CD4-positive, alpha-beta memory T cell (primary cell): Measurements from ENCODE around the gene DCTN4. TPM values are rescaled to one million over a fixed set of nuclear protein-coding genes. Genes with fewer than 3 reads are reported as not detected.

Experiments used
- CTCF ChIA-PET: fragments of 350-600 bp; sonication (Branson Sonifier 250); formaldehyde crosslinking; loops from one replicate; lab custom pipeline; 2021; ENCODE audit warnings: inconsistent platforms; ENCODE audit not compliant: partially characterized antibody; lab: Charles Lee
- POLR2A ChIA-PET: fragments of 350-600 bp; sonication (Branson Sonifier 250); formaldehyde crosslinking; loops from one replicate; lab custom pipeline; 2021; ENCODE audit not compliant: partially characterized antibody; lab: Charles Lee
- DNase-seq, 5 donors: peaks; one replicate each; pipeline versions ENCODE4 v3.0.0 to v3.0.0-alpha.2; 2020 to 2022; ENCODE audit warnings: mixed read lengths in 1 of 5
- H3K27ac ChIP-seq: one replicate; pipeline ENCODE4 v1.7.0; 2013; ENCODE audit warnings: low read depth, low read length
- H3K27me3 ChIP-seq: 2 replicates; pipeline ENCODE4 v1.7.0; 2013; ENCODE audit warnings: mild to moderate bottlenecking, low read length, moderate library complexity; ENCODE audit not compliant: insufficient read depth
- H3K36me3 ChIP-seq: 2 replicates; pipeline ENCODE4 v1.7.0; 2013; ENCODE audit warnings: mild to moderate bottlenecking, low read length, moderate library complexity; ENCODE audit not compliant: insufficient read depth
- H3K4me1 ChIP-seq: 2 replicates; pipeline ENCODE4 v1.7.0; 2013; ENCODE audit warnings: mild to moderate bottlenecking, low read length, moderate library complexity; ENCODE audit not compliant: insufficient read depth
- H3K4me3 ChIP-seq, 2 donors: one replicate each; pipeline ENCODE4 v1.7.0; 2013; ENCODE audit warnings: low read length in 2 of 2, mild to moderate bottlenecking in 1 of 2
- H3K9me3 ChIP-seq, 2 donors: one replicate each; pipeline ENCODE4 v1.7.0; 2013; ENCODE audit warnings: low read length in 2 of 2, control low read depth in 1 of 2; ENCODE audit not compliant: control insufficient read depth in 1 of 2
- H3K27ac Mint-ChIP-seq, 7 donors: one replicate each; pipeline ENCODE4 v1.8.0; 2020 to 2021; ENCODE audit warnings: mixed read lengths in 7 of 7, mild to moderate bottlenecking in 6 of 7, inconsistent platforms in 3 of 7, moderate library complexity in 3 of 7
- H3K27me3 Mint-ChIP-seq, 2 donors: one replicate each; pipeline ENCODE4 v1.8.0; 2020 to 2021; ENCODE audit warnings: mixed read lengths in 2 of 2
- H3K36me3 Mint-ChIP-seq, 2 donors: one replicate each; pipeline ENCODE4 v1.8.0; 2020 to 2021; ENCODE audit warnings: mixed read lengths in 2 of 2, inconsistent platforms in 1 of 2, mild to moderate bottlenecking in 1 of 2
- H3K4me1 Mint-ChIP-seq, 4 donors: one replicate each; pipeline ENCODE4 v1.8.0; 2020 to 2021; ENCODE audit warnings: mixed read lengths in 4 of 4, mild to moderate bottlenecking in 1 of 4
- H3K4me3 Mint-ChIP-seq, 8 donors: one replicate each; pipeline ENCODE4 v1.8.0; 2020 to 2021; ENCODE audit warnings: mixed read lengths in 8 of 8, mild to moderate bottlenecking in 7 of 8, moderate library complexity in 6 of 8, inconsistent platforms in 3 of 8
- H3K9me3 Mint-ChIP-seq, 8 donors: one replicate each; pipeline ENCODE4 v1.8.0; 2020 to 2021; ENCODE audit warnings: mixed read lengths in 8 of 8, mild to moderate bottlenecking in 5 of 8, inconsistent platforms in 3 of 8, moderate library complexity in 1 of 8
- intact Hi-C: fragments of 100-400 bp; cut with micrococcal nuclease; formaldehyde crosslinking; loops from one replicate; pipeline ENCODE4 v1.15.1; 2023
- polyA plus RNA-seq, 2 donors: library from polyadenylated mRNA; unstranded; fragments of 300-500 nt; fragmentation: Illumina TruSeq; gene quantifications; one replicate each; pipeline ENCODE4 v1.2.3, GENCODE V29; 2021
- total RNA-seq, 2 experiments: library from RNA; stranded (reverse); gene quantifications; one replicate each; pipeline ENCODE4 v1.2.3, GENCODE V29; 2021

DCTN4 gene
- total and polyA plus RNA-seq, 4 experiments from 2014 or later = 8.8 to 46.0 (median 27.3) TPM

DNA sequence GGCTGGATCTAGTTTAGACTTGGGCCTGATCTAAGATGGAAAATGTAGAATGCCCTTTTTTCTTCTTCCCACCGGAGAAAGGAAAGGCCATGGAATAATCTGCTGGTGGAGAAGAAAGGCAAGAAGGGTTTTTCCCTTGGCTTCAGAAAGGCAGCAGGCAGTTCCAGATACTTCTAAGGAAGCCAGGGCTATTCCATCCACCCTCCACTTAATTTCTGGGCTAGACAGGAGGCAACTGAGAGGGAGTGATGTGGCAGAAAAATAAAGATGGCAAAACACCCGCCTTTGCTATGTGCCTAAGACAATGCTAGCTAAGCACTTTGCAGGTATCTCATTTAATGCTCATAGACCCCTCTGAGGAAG, 87.9 kb downstream of the DCTN4 start:
- H3K36me3 ChIP-seq = no peaks in the 10 kb centered on the region
- H3K36me3 Mint-ChIP-seq = no peaks in the 10 kb centered on the region
- POLR2A ChIA-PET = interaction anchor here (1.1 kb wide), 2 partner anchors 14 to 107 kb away, joined by 3 read pairs; no protein-coding TSS in a partner anchor
- H3K9me3 Mint-ChIP-seq = no peaks in the 10 kb centered on the region
- intact Hi-C loops = no loop called here
- H3K27me3 Mint-ChIP-seq = peaks cover 8 to 14% of the 10 kb centered on the region in 2 donors
- peak overlapping the region in 1 of 7 donors; percentile 31 for H3K27ac Mint-ChIP-seq
- DNase-seq = no peak
- CTCF ChIA-PET = interaction anchor here (1.1 kb wide), 1 partner anchor 176 kb away, joined by 3 read pairs; no protein-coding TSS in a partner anchor
- H3K4me1 Mint-ChIP-seq = peaks cover 3 to 17% (median 7%) of the 10 kb centered on the region in 4 donors
- H3K4me1 ChIP-seq = peaks cover 18% of the 10 kb centered on the region
- peak overlapping the region; percentile 42 to 80 (median 68) for H3K4me3 Mint-ChIP-seq
- peaks cover 28% of the 10 kb centered on the region for H3K27me3 ChIP-seq
- no peak overlapping the region for H3K27ac ChIP-seq
- H3K4me3 ChIP-seq = no peak overlapping the region
- no peaks in the 10 kb centered on the region for H3K9me3 ChIP-seq

DNA sequence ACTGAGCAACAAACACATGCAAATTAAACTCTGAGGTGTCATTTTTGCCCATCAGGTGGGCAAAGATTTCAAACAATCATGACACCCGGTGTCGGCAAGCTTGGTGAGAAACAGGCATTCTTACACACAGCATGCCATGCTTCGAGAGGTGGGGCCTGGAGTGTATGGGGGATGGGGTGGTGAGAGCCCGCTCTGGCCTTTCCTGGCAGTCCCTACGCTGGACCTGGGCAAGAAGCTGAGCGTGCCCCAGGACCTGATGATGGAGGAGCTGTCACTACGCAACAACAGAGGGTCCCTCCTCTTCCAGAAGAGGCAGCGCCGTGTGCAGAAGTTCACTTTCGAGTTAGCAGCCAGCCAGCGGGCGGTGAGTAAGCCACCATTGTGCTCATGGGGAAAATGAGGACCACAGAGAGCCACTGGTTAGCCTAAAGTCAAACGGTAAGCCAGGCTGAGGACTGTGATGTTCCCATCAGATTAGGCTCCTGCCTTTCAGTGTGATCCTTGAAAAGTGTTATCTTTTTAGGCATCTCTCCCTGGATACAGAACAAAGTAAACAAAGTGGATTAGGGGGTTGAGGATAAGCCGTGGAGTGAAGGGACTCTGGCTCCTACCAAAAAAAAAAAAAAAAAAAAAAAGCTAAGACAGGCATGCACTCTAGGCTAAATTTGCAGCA, 88.4 kb downstream of the DCTN4 start:
- intact Hi-C loops = no loop called here
- peaks cover 18% of the 10 kb centered on the region for H3K4me1 ChIP-seq
- Mint-ChIP-seq H3K9me3 (no peaks in the 10 kb centered on the region), H3K36me3 (no peaks in the 10 kb centered on the region), H3K4me3 (peak overlapping the region in 7 of 8 donors; percentile 42 to 80 (median 68)), H3K4me1 (peaks cover 3 to 17% (median 7%) of the 10 kb centered on the region in 4 donors), H3K27me3 (peaks cover 8 to 14% of the 10 kb centered on the region in 2 donors), H3K27ac (no peak overlapping the region)
- H3K9me3 ChIP-seq = no peaks in the 10 kb centered on the region
- ChIA-PET POLR2A (no interaction called here), CTCF (no interaction called here)
- no peak overlapping the region for H3K4me3 ChIP-seq
- no peaks in the 10 kb centered on the region for H3K36me3 ChIP-seq
- H3K27ac ChIP-seq = no peak overlapping the region
- DNase-seq = no peak
- peaks cover 28% of the 10 kb centered on the region for H3K27me3 ChIP-seq

DNA sequence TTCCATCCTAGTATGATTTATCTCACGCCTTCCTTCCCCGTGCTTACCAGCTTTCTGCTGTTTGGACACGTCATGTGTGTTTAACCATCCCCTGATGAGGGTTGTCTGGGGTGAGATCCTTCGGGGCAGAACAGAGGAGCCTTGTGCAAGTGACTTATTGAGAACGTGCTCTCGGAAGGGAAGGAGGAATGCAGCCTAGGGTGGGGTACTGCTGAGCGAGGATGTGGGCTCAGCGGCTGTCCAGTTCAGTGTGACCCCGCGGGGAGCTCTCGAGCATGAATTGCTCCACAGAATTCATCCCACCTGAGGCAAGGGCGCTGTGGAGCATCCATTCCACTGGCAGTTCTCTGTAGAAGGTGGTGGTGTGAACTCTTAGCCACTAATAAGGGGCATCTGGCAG, 93.8 kb downstream of the DCTN4 start:
- no peak for DNase-seq
- intact Hi-C loops = no loop called here
- H3K9me3 ChIP-seq = no peaks in the 10 kb centered on the region
- ChIA-PET POLR2A (no interaction called here), CTCF (no interaction called here)
- H3K27me3 ChIP-seq = peaks cover 6% of the 10 kb centered on the region
- Mint-ChIP-seq H3K4me1 (no peaks in the 10 kb centered on the region), H3K27ac (no peak overlapping the region), H3K36me3 (no peaks in the 10 kb centered on the region), H3K27me3 (peaks cover 10% of the 10 kb centered on the region in 2 donors), H3K4me3 (no peak overlapping the region), H3K9me3 (no peaks in the 10 kb centered on the region)
- no peaks in the 10 kb centered on the region for H3K36me3 ChIP-seq
- H3K4me1 ChIP-seq = no peaks in the 10 kb centered on the region
- H3K4me3 ChIP-seq = no peak overlapping the region
- H3K27ac ChIP-seq = no peak overlapping the region

DNA sequence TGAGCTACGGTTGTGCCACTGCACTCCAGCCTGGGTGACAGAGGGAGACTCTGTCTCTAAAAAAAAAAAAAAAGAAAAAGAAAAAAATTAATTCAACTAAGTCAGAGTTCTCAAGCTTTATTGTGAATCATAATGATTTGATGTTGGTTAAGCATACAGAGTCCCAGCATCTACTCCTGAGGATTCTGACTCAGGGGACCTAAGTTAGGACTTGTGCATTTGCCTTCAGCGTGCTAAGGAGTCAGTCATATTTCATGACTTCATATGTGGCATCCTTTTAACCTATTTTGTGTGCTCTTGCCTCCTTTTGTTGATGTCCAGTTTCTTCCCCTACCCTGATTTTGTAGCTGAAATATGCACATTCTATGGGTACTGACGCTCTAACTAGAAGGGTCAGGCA, 94.9 kb downstream of the DCTN4 start:
- no peak overlapping the region for H3K4me3 Mint-ChIP-seq
- peaks cover 6% of the 10 kb centered on the region for H3K27me3 ChIP-seq
- H3K4me1 ChIP-seq = no peaks in the 10 kb centered on the region
- H3K27me3 Mint-ChIP-seq = peaks cover 7% of the 10 kb centered on the region in 2 donors
- no peaks in the 10 kb centered on the region for H3K4me1 Mint-ChIP-seq
- H3K27ac ChIP-seq = no peak overlapping the region
- CTCF ChIA-PET = interaction anchor here (1.2 to 2.2 kb wide), 3 partner anchors 9 to 37 kb away, joined by 4 to 7 read pairs (median 5); partner anchors contain the start of gene RBM22
- no peak overlapping the region for H3K27ac Mint-ChIP-seq
- no peak for DNase-seq
- no peaks in the 10 kb centered on the region for H3K36me3 Mint-ChIP-seq
- H3K9me3 ChIP-seq = no peaks in the 10 kb centered on the region
- no peak overlapping the region for H3K4me3 ChIP-seq
- intact Hi-C loops = no loop called here
- H3K36me3 ChIP-seq = no peaks in the 10 kb centered on the region
- POLR2A ChIA-PET = no interaction called here
- H3K9me3 Mint-ChIP-seq = no peaks in the 10 kb centered on the region

DNA sequence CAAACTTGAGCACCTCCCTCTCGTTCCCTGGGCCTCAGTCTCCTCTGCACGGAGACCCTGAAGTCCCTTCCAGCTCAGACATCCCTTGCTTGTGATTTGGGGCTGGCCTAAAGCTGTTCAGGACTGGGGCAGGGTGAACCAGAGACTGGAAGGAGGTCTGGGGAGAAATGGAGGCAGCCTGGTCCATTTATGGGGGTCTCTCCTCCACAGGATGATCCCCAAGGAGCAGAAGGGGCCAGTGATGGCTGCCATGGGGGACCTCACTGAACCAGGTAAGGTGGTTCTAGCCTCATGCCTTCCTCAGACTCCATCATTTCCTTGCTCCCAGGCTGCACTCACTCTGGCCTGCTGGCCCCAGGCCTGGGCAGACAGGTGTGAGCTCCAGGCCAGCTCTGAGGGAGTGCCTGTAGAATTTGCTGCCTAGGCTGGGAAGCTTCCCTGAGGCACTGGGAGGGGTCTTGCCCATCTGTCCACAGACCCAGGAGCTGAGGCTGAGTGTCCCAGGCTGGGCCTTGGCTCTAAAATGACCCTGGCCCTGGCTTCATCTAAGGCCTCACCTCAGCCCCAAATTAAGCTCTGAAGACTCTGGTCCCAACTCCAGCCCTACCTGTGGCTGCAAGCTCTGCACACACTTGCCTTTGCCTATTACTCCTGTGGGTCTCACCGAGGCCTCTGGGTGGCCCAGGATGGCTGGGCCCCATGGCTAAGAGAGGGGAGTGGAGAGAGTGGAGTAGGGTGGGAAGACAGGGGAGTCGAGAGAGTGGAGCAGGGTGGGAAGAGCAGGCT, 95.9 kb downstream of the DCTN4 start:
- no peaks in the 10 kb centered on the region for H3K4me1 ChIP-seq
- Mint-ChIP-seq H3K4me3 (no peak overlapping the region), H3K36me3 (no peaks in the 10 kb centered on the region), H3K27me3 (peaks cover 7% of the 10 kb centered on the region in 2 donors), H3K9me3 (no peaks in the 10 kb centered on the region), H3K27ac (no peak overlapping the region), H3K4me1 (no peaks in the 10 kb centered on the region)
- no peak overlapping the region for H3K27ac ChIP-seq
- ChIA-PET POLR2A (interaction anchor here (1.0 kb wide), 1 partner anchor 38 kb away, joined by 4 read pairs; the partner anchor contains the start of gene RBM22), CTCF (interaction anchor here (1.2 to 2.2 kb wide), 3 partner anchors 9 to 38 kb away, joined by 4 to 7 read pairs (median 5); partner anchors contain the start of gene RBM22)
- DNase-seq = no peak
- H3K9me3 ChIP-seq = no peaks in the 10 kb centered on the region
- H3K36me3 ChIP-seq = no peaks in the 10 kb centered on the region
- H3K4me3 ChIP-seq = no peak overlapping the region
- intact Hi-C loops = no loop called here
- no peaks in the 10 kb centered on the region for H3K27me3 ChIP-seq

DNA sequence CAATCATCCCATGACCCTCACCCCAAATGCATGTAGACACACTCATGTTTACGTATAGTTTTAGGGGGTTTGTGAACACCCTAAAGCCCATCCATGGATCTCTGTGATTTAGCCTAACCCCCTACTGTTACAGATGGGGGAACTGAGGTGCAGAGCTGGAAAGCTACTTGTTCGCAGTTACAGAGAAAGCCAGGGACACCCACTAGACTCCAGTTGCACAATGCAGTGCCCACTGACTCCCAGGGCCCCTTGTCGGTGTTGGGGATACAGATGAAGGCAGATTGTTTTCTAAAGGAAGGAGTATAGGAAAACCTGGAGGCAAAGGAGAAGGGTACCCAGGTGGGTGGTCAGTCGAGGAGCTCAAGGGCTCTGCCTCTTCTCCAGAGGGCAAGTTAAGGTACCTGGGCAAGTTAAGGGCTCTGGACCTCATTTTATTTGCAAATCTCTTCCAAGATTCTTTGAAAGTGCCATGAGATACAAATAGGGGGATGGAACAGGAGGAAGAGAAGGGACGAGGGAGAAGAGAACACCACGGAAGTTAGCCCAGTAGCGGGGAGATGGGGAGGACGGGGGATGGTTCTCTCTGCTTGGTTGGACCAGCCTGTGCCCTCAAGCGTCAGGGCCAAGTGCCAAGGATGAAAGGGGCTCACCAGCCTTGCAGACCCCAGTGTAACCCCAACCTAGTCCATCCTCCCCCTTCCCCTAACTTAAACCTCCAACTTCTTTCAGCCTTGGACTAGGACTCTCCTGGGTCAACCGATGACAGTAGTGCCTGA, 96.8 kb downstream of the DCTN4 start:
- ChIA-PET CTCF (interaction anchor here (2.1 to 2.2 kb wide), 2 partner anchors 38 to 117 kb away, joined by 5 to 7 read pairs; partner anchors contain the start of genes RBM22 and SMIM3), POLR2A (no interaction called here)
- Histone ChIP-seq H3K27ac (no peak overlapping the region), H3K4me1 (peaks cover 3% of the 10 kb centered on the region), H3K4me3 (no peak overlapping the region), H3K9me3 (no peaks in the 10 kb centered on the region), H3K27me3 (no peaks in the 10 kb centered on the region), H3K36me3 (no peaks in the 10 kb centered on the region)
- intact Hi-C loops = no loop called here
- Mint-ChIP-seq H3K4me1 (peaks cover 0 to 8% (median 5%) of the 10 kb centered on the region in 4 donors), H3K4me3 (no peak overlapping the region), H3K27ac (no peak overlapping the region), H3K9me3 (peaks cover 0 to 2% (median 0%) of the 10 kb centered on the region in 8 donors), H3K27me3 (peaks cover 7% of the 10 kb centered on the region in 2 donors), H3K36me3 (no peaks in the 10 kb centered on the region)
- DNase-seq = no peak
